IPS DF 6.9 (cell line): ENCODE data around the gene MAP3K12.
"Not testable (repeated sequence)": the region's sequence is repeated elsewhere in the genome, so short reads cannot be mapped to it uniquely, and the experiment has no call there.

Experiments
- DNase-seq: peaks from one replicate; pipeline ENCODE4 v3.0.0-alpha.2; 2013; ENCODE audit warnings: low read depth, low spot score
- H3K27ac ChIP-seq: one replicate; pipeline ENCODE4 v1.5.1; 2013; ENCODE audit warnings: low read length, control low read depth
- H3K27me3 ChIP-seq: 2 replicates; pipeline ENCODE4 v1.6.1; 2013; ENCODE audit warnings: mild to moderate bottlenecking, low read length; ENCODE audit not compliant: control insufficient read depth, insufficient read depth
- H3K36me3 ChIP-seq: 2 replicates; pipeline ENCODE4 v1.6.1; 2013; ENCODE audit warnings: low read length; ENCODE audit not compliant: control insufficient read depth, insufficient read depth
- H3K4me1 ChIP-seq: 2 replicates; pipeline ENCODE4 v1.6.1; 2013; ENCODE audit warnings: low read length; ENCODE audit not compliant: control insufficient read depth, insufficient read depth
- H3K4me3 ChIP-seq: 2 replicates; pipeline ENCODE4 v1.5.1; 2013; ENCODE audit warnings: mild to moderate bottlenecking, low read length
- H3K9me3 ChIP-seq: 2 replicates; pipeline ENCODE4 v1.6.1; 2013; ENCODE audit warnings: low read length, inconsistent platforms; ENCODE audit not compliant: control insufficient read depth, insufficient read depth
- WGBS: extraction: QIAGEN DNeasy Blood & Tissue Kit; methylation state at CpG from one replicate; pipeline ENCODE4 v1.1.7; 2013; ENCODE audit warnings: mixed read lengths, missing lambda C conversion rate; ENCODE audit not compliant: insufficient read length, insufficient coverage; 5-methylcytosine and 5-hydroxymethylcytosine counted together

The MAP3K12 gene, protein sequence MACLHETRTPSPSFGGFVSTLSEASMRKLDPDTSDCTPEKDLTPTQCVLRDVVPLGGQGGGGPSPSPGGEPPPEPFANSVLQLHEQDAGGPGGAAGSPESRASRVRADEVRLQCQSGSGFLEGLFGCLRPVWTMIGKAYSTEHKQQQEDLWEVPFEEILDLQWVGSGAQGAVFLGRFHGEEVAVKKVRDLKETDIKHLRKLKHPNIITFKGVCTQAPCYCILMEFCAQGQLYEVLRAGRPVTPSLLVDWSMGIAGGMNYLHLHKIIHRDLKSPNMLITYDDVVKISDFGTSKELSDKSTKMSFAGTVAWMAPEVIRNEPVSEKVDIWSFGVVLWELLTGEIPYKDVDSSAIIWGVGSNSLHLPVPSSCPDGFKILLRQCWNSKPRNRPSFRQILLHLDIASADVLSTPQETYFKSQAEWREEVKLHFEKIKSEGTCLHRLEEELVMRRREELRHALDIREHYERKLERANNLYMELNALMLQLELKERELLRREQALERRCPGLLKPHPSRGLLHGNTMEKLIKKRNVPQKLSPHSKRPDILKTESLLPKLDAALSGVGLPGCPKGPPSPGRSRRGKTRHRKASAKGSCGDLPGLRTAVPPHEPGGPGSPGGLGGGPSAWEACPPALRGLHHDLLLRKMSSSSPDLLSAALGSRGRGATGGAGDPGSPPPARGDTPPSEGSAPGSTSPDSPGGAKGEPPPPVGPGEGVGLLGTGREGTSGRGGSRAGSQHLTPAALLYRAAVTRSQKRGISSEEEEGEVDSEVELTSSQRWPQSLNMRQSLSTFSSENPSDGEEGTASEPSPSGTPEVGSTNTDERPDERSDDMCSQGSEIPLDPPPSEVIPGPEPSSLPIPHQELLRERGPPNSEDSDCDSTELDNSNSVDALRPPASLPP

DNA sequence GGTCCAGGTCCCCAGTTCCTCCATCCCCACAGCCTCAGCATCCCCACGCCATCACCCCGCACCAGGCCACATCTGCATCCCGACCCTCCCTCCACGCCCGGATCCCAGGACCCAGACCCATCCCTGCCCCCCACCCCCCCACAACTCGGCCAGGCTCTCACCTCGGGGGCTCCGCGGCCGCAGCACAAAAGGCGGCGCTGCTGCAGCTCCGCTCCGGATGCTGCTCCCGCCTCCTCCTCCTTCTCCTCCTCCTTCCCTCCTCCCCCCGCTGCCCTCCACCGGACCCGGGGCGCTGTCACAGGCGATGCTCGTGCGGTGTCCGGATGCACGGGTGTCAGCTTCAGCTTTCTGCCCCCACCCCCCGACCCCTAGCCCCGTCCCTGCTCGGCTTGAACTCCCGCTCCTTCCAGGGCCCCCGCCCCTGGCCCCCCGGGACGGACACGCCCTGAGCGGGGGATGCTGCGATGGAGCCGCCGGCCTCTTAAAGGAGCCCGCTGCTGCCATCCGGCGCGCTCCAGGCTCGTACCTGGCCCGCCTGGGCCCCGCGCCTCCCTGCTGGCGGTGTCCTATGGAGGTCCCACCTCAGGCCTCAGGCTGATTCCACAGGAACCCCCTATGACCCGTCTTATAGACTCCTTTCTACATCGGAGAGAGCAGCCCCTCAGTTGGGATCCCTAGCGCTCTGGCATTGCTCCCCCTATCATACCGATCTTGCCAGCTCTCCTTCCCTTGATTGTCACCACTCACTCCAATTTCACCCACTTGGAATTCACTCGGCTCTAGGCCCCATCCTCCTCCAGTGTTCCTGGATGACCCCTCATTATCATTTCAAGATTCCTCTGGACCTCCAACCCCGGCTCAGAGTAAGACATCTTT, at the start of gene MAP3K12:
TSS of gene MAP3K12 (minus strand) at position 193 of the 876 bp plus-strand sequence. CDS start 12,067 bp downstream, outside the sequence.
- WGBS = no CpG with 5 or more reads among the region's 51 CpGs
- H3K4me3 ChIP-seq = peak within 1 kb of the TSS; percentile 72
- no peaks in the 10 kb centered on the region; the same call in 1 of the 2 replicates for H3K36me3 ChIP-seq
- H3K27ac ChIP-seq = no peak within 1 kb of the TSS
- DNase-seq = no peak
- H3K4me1 ChIP-seq = peaks cover 13% of the 10 kb centered on the region; the same call in 1 of the 2 replicates
- no peaks in the 10 kb centered on the region for H3K9me3 ChIP-seq
- H3K27me3 ChIP-seq = no peaks in the 10 kb centered on the region

DNA sequence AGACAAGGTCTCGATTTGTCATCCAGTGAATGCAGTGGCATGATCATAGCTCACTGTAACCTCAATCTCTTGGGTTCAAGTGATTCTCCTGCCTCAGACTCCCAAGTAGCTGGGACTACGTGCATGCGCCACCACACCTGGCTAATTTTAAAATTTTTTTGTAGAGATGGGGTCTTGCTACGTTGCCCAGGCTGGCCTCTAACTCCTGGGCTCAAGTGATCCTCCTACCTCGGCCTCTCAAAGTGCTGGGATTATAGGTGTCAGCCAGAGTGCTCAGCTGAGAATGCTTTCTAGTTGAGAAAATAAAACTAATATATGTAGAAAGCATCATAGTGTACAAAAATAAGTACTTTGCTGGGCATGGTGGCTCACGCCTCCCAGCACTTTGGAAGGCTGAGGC, 49.1 kb upstream of the MAP3K12 start:
- no CpG with 5 or more reads among the region's 6 CpGs for WGBS
- not testable (repeated sequence) for H3K4me3 ChIP-seq, H3K36me3 ChIP-seq, H3K9me3 ChIP-seq, DNase-seq, H3K4me1 ChIP-seq, H3K27ac ChIP-seq, H3K27me3 ChIP-seq

DNA sequence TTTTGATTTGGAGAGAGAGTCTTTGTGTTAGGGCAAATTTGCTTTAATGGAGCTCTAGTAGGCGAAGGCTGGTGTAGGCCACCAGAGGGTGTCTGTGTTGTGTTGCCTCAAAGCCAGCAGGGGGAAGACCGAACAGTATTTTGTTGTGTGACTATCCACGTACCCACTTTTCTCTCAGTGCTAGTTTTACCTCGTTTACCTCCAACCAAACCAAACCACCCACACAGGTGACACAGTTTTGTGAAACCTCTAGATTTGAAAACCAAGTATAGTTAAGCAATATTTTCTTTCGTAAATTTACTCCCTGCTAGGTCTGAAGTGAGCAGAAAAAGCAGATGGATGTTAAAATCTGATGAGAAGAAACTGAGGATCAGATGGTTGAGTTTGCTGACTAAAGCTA, 44.3 kb upstream of the MAP3K12 start:
- no peak overlapping the region for H3K27ac ChIP-seq
- no peaks in the 10 kb centered on the region for H3K36me3 ChIP-seq
- H3K4me3 ChIP-seq = no peak overlapping the region
- no peaks in the 10 kb centered on the region for H3K4me1 ChIP-seq
- DNase-seq = peak; percentile 57
- H3K9me3 ChIP-seq = no peaks in the 10 kb centered on the region
- H3K27me3 ChIP-seq = no peaks in the 10 kb centered on the region
- WGBS = no CpG with 5 or more reads among the region's 5 CpGs

DNA sequence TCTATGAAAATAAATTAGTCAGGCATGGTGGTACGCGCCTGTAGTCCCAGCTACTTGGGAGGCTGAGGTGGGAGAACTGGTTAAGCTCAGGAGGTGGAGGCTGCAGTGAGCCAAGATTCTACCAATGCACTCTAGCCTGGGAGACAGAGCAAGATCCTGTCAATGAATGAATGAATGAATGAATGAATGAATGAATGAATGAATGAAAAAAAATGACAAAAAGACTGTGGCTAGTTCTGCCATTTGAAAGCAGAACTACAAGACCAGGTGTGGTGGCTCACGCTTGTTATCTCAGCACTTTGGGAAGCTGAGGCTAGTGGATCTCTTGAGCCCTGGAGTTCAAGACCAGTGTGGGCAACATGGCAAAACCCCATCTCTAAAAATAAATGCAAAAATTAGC, 40.3 kb upstream of the MAP3K12 start:
- Histone ChIP-seq H3K36me3 (no peaks in the 10 kb centered on the region; the same call in 1 of the 2 replicates), H3K4me3 (no peak overlapping the region), H3K27ac (no peak overlapping the region), H3K4me1 (no peaks in the 10 kb centered on the region), H3K9me3 (no peaks in the 10 kb centered on the region), H3K27me3 (no peaks in the 10 kb centered on the region)
- no CpG with 5 or more reads among the region's 3 CpGs for WGBS
- DNase-seq = no peak

DNA sequence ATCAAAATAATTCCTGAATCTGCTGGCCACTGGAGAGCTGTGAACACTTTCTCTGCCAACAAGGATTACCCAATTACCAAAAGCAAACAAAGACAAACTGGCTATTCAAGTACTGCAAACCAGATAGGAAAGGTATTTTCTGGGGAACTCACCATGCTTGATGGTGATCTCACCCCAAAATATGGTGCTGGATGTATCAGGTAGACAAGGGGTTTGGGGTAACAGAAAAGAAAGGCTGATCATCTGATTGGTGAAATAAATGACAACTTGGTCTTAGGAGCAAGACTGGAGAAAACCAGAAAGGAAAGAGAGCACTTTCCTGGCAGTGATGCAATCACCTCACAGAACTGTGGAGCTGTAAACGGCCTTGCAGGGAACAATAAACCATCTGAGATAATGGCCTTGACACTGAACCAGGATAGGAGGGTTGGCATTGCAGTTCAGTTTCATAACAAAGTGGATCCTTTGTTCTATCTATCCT, 39.0 kb upstream of the MAP3K12 start:
- H3K4me1 ChIP-seq = no peaks in the 10 kb centered on the region
- WGBS = no CpG with 5 or more reads among the region's 1 CpG
- peaks cover 2% of the 10 kb centered on the region; the same call in 1 of the 2 replicates for H3K36me3 ChIP-seq
- no peak for DNase-seq
- H3K27me3 ChIP-seq = no peaks in the 10 kb centered on the region
- H3K4me3 ChIP-seq = no peak overlapping the region
- H3K27ac ChIP-seq = no peak overlapping the region
- no peaks in the 10 kb centered on the region for H3K9me3 ChIP-seq

DNA sequence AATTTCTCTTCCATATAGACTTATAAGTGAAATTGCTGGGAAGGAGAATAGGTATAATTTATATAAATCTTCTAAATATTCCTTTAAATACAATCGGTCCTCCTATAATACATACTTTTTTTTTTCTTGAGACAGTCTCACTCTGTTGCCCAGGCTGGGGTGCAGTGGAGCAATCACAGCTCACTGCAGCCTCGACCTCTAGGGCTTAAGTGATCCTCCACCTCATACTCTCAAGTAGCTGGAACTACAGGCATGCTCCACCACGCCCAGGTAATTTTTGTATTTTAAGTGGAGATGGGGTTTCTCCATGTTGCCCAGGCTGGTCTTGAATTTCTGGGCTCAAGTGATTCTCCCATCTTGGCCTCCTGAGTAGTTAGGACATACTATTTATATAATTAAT, 37.7 kb upstream of the MAP3K12 start:
- no peak for DNase-seq
- no CpG with 5 or more reads among the region's 3 CpGs for WGBS
- no peak overlapping the region for H3K4me3 ChIP-seq
- peaks cover 2% of the 10 kb centered on the region; the same call in 1 of the 2 replicates for H3K36me3 ChIP-seq
- no peaks in the 10 kb centered on the region for H3K9me3 ChIP-seq
- H3K27me3 ChIP-seq = no peaks in the 10 kb centered on the region
- H3K27ac ChIP-seq = no peak overlapping the region
- no peaks in the 10 kb centered on the region for H3K4me1 ChIP-seq

DNA sequence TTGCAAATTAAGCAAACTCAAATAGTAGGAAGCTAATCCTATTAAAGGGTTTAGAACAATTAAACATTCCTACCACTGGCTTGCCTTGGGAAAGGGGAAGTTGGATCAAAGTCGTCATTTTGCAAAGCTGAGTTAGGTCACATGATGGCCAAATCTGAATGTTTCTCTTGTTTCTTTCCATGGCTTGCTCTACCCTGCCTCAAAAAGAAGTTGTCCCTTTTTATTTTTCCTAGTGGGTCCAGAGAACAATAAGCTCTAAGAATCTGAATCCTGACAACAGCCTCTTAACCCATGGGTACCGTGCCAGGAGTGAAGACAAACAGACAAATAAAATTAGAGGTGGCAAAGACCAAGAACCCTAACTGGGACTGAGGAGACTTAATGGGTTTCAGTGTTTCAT, 34.2 kb upstream of the MAP3K12 start:
- peaks cover 5% of the 10 kb centered on the region; the same call in 1 of the 2 replicates for H3K36me3 ChIP-seq

DNA sequence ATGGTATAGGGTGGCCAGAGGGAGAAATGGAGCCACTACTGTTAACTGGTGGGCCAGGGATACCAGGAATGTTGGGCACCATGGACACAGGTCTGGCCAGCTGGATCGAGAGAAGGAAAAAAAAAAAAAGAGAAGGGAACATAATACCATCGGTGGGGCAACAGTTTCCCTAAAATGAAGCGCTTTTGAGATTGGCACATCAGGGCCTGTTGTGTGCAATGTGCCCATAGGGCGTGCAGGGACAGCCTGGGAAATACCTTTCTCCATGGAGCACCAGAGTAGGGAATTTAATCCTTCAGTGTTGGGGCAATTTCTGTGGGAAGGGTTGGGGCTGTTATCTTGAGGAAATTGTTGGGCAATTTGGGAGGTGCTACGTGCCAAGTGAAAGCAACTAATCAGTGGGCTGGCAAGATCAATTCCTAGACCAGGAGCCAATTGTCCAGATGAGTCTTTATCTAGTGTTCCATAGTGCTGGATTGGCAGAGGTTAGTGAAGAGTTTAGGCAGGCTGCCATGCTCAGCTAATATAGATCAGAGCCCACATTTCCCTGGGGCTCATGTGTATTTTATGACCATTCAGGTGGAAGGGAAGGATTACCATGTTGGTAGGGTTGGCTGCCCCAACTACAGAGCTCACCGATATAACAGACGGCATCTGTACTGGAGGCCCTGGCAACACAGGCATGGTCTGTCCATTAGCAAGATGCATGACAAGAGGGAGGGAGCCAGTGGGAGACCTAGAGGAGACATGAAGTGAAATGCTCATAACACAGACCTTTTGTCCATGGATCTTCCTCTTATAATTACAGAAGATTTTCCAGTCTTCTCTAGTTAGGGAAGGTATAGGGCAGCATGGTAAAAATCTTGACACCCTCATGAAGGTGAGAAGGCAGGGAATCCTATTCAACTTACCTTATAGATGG, 33.5 kb upstream of the MAP3K12 start:
- WGBS = no CpG with 5 or more reads among the region's 7 CpGs
- H3K36me3 ChIP-seq = peaks cover 5% of the 10 kb centered on the region; the same call in 1 of the 2 replicates
- no peaks in the 10 kb centered on the region for H3K4me1 ChIP-seq
- H3K4me3 ChIP-seq = no peak overlapping the region
- no peaks in the 10 kb centered on the region for H3K9me3 ChIP-seq
- no peaks in the 10 kb centered on the region for H3K27me3 ChIP-seq
- no peak overlapping the region for H3K27ac ChIP-seq
- DNase-seq = no peak

More for the DNA sequence above, 34.2 kb upstream of the MAP3K12 start:
- Histone ChIP-seq H3K4me3 (no peak overlapping the region), H3K27ac (no peak overlapping the region), H3K4me1 (no peaks in the 10 kb centered on the region), H3K9me3 (no peaks in the 10 kb centered on the region), H3K27me3 (no peaks in the 10 kb centered on the region)
- no CpG with 5 or more reads among the region's 2 CpGs for WGBS
- no peak for DNase-seq

DNA sequence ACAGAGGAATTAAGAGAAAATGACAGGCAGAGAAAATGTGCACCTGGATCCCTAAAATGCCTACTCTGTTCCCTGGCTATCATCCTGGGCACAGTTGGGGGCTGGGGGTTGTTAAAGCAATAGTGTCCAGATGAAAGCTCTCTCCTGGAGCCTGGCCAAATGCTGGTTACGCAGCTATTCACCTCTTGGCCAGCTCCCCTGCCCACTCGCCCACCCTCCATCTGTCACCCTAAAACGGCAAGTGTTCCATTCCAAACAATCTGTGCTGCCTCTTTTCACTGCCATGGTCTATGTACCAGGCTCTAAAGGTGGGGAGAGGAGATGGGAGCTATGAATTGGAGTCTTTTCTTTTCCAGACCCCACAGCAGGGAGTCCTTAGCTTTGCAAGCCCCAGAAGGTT, 32.8 kb upstream of the MAP3K12 start:
- no CpG with 5 or more reads among the region's 3 CpGs for WGBS
- no peak overlapping the region for H3K27ac ChIP-seq
- H3K9me3 ChIP-seq = no peaks in the 10 kb centered on the region
- no peaks in the 10 kb centered on the region for H3K27me3 ChIP-seq
- no peaks in the 10 kb centered on the region for H3K4me1 ChIP-seq
- no peak overlapping the region for H3K4me3 ChIP-seq
- no peak for DNase-seq
- peaks cover 5% of the 10 kb centered on the region; the same call in 1 of the 2 replicates for H3K36me3 ChIP-seq
